Measurements from ENCODE around the gene SDCCAG8.

The SDCCAG8 gene

GRCh38 chr1:243341074-243341473, 85.2 kb downstream of the SDCCAG8 start:
- DNase-seq = no peak

GRCh38 chr1:243343970-243344937, 88.4 kb downstream of the SDCCAG8 start:
- peak; percentile 32 to 76 (median 42) for DNase-seq

GRCh38 chr1:243345205-243345604, 89.4 kb downstream of the SDCCAG8 start:
- DNase-seq = peak in 1 of 3 experiments; percentile 29

GRCh38 chr1:243346016-243346415, 90.2 kb downstream of the SDCCAG8 start:
- no peak for DNase-seq

- DNase-seq = no peak
Measured at GRCh38 chr1:243346468-243346867, 90.6 kb downstream of the SDCCAG8 start.

GRCh38 chr1:243348331-243348730, 92.5 kb downstream of the SDCCAG8 start:
- DNase-seq = no peak

- DNase-seq = no peak
Measured at GRCh38 chr1:243349128-243349527, 93.3 kb downstream of the SDCCAG8 start.

GRCh38 chr1:243351337-243351736, 95.5 kb downstream of the SDCCAG8 start:
- DNase-seq = no peak

GRCh38 chr1:243354511-243355153, 98.8 kb downstream of the SDCCAG8 start:
- no peak for DNase-seq

GRCh38 chr1:243363832-243364231, 108.0 kb downstream of the SDCCAG8 start:
- no peak for DNase-seq

GRCh38 chr1:243364330-243364729, 108.5 kb downstream of the SDCCAG8 start:
- DNase-seq = no peak

- no peak for DNase-seq
Measured at GRCh38 chr1:243364866-243365265, 109.0 kb downstream of the SDCCAG8 start.

- no peak for DNase-seq
Measured at GRCh38 chr1:243367314-243367713, 111.5 kb downstream of the SDCCAG8 start.

GRCh38 chr1:243374412-243374811, 118.6 kb downstream of the SDCCAG8 start:
- no peak for DNase-seq

- no peak for DNase-seq
Measured at GRCh38 chr1:243375596-243375995, 119.8 kb downstream of the SDCCAG8 start.

- DNase-seq = no peak
Measured at GRCh38 chr1:243378669-243379068, 122.8 kb downstream of the SDCCAG8 start.

- DNase-seq = no peak
Measured at GRCh38 chr1:243379208-243379607, 123.4 kb downstream of the SDCCAG8 start.

- no peak for DNase-seq
Measured at GRCh38 chr1:243379706-243380105, 123.9 kb downstream of the SDCCAG8 start.

- DNase-seq = no peak
Measured at GRCh38 chr1:243388276-243388675, 132.4 kb downstream of the SDCCAG8 start.

- no peak for DNase-seq
Measured at GRCh38 chr1:243390162-243390791, 134.4 kb downstream of the SDCCAG8 start.

GRCh38 chr1:243391355-243391754, 135.5 kb downstream of the SDCCAG8 start:
- no peak for DNase-seq

GRCh38 chr1:243393096-243393495, 137.3 kb downstream of the SDCCAG8 start:
- DNase-seq = no peak

- DNase-seq = no peak
Measured at GRCh38 chr1:243394066-243394465, 138.2 kb downstream of the SDCCAG8 start.

All from NCI-H1417 (cell line).